ENCODE measurements around the gene GLDC.

The GLDC gene

DNA sequence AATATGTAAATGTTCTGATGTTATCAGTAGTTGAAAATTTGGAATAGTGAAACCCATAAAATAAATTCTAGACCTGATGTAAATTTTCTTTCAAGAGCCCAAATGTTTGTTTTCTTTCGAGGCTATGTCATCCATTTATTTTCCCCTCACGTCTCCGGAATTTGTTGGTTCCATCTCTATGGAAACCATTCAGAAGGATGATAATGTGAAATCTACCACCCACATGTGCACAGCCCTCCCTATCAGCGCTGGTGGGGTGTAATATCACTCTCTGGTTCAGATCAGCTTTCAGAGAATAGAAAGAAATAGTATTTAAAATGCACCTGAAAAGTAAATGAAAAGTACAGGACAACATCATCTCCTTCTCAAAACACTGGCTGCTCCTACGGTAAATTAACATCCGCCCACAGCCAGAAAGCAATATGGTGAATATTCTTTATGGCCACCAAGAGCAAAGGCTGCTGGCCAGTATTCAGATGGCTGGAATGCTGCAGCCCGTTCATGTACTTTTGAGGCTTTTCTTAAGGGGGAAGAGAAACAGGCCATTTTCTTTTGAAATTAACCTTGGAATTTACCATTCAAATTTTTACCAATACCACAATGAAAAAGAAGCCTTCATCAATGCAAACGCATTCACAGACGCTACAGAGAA, 28.5 kb downstream of the GLDC start:
- DNase-seq = peak in 1 of 3 experiments; percentile 4

DNA sequence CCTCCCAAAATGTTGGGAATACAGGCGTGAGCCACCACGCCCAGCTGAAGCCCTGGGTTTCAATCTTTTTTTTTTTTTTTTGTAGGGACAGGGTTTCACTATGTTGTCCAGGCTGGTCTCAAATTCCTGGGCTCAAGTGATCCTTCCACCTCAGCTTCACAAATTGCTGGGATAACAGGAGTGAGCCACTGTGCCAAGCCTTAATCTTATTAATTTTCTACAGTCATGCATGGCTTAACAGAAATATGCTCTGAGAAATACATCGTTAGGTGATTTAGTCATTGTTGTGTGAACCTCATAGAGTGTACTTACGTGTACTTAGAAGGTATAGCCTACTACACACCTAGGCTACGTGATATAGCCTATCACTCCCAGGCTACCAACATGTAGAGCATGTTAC, 31.0 kb downstream of the GLDC start:
- no peak for DNase-seq

DNA sequence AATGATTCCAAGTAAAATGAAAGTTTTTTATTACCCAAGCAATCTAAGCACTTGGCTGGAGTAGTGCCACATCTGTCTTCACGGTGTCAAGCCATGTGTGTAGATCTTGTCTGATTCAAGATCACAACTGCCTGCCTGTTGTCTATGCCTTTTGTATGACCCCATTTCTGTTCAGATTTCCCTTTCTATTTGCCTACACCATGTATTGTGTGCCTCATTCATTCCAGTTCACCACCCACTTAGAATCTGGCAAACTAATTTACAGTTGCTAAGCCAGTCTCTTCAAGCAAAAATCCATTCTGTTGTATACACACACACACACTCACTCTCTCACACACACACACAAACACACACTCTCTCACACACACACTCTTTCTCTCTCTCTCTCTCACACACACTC, 33.7 kb downstream of the GLDC start:
- DNase-seq = no peak

DNA sequence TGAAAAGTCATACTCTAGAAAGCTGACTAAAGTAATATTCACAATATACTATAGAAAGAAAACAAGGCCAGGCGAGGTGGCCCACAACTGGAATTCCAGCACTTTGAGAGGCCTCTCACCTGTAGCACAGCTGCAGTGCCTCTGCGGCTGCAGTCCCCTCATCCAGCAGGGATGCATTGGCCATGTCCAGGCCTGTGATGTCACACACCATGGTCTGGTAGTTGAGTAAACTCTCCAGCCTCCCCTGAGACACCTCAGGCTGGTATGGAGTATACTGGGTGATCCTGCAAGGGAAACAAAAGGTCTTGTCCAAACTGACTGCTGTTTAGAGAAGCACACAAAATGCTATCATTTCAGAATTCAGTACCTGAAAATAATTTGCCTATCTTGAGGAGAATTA, 35.5 kb downstream of the GLDC start:
- DNase-seq = no peak

DNA sequence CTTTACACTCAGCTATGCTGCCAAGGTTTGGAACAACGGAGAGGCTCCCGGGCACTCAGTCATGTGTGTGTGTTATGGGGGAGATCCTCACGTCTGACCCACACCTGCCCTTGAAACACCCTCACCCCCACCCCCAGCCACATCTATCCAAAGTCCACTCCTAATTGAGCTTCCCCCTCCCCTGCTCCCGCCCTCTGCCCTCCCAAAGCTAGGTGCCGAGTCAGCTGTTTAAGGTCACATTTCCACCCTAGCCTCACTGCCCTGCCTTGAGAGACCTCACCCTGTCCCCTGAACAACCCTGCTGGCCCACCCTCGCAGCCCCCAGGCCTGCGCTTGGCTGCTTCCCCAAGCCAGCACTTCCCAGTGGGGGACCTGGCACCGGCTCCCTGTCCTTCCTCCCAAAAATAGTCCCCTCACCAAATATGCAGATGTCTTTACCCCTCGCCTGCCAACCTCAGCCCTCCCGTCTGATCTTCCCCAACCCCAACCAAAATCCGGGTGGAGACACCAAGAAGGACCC, 36.0 kb downstream of the GLDC start:
- no peak for DNase-seq

DNA sequence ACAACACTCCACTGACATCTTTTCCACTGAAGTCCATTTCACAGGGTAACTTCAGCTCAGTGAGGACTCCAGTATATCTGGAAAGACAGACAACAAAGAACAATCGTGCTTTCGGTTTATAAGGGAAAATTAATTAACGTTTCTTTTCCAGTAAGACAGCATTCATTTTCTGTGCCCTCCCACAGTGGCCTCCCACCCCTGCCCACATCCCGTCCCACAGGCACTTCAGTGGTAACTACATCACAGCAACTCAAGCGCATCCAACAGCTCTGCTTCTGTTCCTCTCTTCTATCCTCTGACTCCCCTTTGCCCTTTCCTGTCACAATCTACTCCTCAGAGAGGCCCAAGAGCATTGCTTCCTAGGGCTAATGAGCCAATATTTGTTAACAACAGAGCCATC, 40.3 kb downstream of the GLDC start:
- DNase-seq = no peak

DNA sequence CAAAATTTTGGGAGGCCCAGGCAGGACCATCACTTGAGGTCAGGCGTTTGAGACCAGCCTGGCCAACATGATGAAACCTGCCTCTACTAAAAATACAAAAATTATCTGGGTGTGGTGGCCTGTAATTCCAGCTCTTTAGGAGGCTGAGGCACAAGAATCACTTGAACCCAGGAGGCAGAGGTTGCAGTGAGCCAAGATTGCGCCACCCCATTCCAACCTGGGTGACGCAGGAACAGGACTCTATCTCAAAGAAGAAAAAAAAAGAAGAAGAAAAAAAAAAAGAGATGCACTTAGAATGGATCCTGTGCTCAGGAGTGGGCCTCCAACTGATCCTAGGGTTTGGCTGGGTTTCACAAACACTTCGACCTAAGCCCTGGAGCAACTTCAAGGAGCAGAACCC, 45.1 kb downstream of the GLDC start:
- DNase-seq = no peak

DNA sequence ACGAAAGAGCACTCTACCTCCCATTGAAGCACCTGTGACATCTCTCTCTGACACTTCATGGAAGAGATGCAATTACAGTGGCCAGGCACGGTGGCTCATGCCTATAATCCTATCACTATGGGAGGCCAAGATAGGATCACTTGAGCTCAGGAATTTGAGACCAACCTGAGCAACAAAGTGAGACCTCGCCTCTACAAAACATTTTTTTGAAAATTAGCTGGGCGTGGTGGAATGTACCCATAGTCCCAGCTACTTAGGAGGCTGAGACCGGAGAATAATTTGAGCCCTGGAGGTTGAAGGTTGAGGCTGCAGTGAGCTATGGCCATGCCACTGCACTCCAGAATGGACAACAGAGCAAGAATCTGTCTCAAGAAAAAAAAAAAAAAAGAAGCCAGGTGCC, 45.5 kb downstream of the GLDC start:
- DNase-seq = no peak

DNA sequence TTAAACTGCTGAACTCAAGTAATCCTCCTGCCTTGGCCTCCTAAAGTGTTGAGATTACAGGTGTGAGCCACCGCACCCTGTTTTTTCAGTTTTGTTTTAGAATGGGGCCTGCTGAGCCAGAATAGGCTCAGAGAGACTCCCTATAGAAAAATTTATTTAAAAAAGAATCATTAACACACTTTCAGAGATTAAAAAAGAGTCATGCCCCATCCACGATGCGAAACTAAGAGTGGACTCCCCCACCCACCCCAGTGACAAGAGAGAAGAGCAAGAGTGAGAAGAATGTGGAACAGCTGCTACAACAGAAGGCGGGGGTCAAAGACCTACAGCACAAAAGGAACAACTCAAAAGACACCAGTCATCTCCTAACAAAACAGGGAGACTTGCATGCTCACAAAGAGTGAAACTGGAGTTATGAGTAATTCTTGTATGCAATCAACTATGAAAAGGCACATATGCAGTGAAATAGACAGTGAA, 47.2 kb downstream of the GLDC start:
- DNase-seq = no peak

DNA sequence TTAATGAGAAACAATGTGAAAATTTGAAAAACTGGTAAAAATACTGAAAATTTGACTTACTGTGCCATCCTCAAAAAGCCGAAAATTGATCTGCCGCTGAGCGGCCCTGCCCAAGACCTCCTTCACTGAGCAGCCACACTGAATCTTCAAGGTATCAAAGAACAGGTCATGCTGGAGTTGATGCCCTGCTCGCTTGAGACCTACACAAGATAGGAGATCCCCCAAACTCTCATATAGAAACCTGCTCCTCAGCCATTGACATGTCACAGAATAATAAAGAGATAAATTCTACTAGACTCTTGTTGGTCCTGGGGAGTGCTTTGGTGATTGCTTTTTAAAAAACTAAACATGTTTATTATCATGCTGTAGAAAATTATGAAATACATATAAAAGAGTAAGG, 52.7 kb downstream of the GLDC start:
- DNase-seq = no peak

DNA sequence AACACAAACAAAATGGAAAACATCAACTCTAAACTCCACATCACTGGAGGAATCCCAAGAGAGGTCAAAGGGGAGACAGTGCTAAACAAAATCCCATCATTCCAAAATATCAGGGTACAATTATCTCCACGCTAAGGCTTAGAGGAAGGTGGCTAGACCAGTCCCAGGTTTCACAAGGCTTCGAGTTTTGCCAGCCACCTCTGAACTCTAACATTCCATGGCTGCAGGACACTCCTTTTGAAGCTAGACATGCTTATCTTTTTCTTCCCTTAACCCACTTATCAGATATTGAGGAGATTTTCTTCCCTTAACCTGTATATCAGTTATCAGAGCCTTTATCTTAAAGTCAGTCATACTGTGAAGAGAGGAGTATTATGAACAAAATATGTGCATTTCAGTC, 53.3 kb downstream of the GLDC start:
- no peak for DNase-seq

DNA sequence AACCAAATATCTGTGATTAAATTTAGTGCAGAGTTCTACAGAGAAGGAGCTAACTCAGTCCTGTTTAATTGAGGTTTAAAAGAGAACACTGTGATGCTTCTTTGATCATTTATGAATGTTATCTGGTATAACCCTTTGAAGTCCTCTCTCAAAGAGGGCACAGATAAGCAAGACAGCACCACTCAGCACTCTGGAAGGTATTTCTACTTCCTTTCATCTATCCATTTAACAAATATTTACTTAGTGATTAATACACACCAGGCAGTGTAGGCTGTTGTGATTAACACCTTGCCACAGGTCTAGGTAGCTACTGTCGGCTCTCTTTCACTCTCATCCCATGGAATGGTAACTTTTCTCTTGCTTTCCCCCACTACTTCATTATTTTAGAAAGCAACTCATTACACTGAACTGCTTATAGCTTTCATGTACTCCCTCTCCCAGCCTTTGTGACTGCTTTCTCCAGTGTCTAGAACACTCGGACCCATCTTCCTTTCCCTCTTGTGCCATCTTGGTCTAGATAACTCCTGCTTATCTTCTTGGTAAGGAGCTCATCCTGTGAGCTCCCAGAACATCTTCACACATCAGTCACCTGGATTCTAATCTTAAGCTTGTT, 54.7 kb downstream of the GLDC start:
- peak in 1 of 3 experiments; percentile 44 for DNase-seq

DNA sequence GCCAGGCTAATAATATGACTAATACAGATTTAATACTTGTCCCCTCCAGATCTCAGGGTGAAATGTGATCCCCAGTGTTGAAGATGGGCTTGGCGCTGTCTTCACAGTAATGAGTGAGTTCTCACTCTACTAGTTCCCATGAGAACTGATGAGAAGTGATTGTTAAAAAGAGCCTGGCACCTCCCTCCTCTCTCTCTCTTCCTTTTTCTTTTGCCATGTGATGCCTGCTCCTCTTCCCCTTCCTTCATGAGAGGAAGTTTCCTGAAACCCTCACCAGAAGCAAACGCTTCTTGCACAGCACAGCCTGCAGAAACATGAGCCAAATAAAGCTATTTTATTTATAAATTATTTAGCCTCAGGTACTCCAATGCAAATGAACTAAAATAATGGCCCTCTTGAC, 55.2 kb downstream of the GLDC start:
- peak in 1 of 3 experiments; percentile 17 for DNase-seq

DNA sequence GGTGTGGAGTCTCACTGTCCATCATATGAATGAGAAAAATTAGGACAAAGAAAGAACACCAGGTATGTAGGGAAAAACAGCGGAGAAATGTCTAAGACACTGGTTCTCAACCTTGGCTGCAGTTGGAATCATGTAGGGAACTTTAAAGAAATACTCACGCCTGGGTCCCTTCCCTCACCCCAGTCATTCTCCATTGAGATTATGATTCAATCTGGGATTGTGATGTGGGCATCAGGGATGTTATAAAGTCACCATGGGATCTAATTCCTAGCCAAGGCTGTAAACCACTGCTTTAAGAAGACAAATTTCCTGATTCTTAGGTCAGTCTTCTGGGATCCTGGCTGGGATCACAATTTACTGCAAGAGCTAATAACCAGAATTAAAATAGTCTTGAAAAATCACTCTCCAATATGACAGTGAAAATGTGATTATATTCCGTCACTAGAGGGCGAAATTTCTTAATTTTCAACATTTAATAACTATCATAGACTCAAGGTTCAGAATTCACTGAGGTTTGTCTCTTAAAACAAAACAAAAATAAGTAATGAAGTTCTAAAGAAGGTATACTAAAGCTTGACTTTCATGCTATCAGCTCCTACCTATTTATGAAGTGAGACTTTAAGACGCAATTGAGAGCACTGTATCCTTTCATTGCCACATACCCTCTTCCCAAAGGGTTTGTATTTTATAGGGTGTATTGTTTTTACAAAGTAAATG, 60.5 kb downstream of the GLDC start:
- DNase-seq = peak; percentile 11 to 37 (median 36)

DNA sequence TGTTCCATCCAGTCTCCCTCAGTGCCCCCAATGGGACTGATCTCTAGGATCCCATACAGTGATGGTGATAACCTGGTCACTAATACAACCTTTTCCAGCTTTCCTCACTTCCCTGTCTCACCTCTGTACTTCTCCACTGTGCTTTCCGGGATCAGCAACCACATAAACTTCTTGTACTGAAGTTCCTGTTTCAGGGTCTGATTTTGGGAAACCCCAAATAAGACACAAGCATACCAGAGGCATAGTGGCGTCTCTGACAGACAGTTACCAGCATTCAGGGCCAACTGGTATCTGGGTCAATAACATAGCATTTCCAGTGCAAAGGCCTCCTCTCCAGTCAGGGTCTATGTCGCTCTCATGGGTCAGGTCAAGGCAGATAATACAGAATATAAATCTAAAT, 64.3 kb downstream of the GLDC start:
- no peak for DNase-seq

DNA sequence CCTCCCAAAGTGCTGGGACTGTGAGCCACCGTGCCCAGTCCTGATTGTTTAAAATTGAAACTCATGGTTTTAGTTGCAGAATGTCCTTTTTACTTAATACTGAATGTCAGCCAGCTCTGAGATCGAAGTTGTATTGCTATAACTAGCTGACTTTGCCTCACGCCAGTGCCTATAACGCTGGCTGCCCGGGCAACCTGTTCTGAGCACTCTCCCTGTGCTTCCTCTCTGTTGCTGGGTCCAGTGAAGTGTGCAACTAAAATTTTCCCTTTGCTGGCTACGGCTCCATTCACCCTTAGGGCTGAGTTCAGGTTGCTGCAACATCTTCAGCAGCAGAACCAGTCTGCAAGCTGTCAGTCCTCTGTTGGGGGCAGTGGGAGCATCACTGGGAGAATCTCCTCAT, 65.9 kb downstream of the GLDC start:
- no peak for DNase-seq

DNA sequence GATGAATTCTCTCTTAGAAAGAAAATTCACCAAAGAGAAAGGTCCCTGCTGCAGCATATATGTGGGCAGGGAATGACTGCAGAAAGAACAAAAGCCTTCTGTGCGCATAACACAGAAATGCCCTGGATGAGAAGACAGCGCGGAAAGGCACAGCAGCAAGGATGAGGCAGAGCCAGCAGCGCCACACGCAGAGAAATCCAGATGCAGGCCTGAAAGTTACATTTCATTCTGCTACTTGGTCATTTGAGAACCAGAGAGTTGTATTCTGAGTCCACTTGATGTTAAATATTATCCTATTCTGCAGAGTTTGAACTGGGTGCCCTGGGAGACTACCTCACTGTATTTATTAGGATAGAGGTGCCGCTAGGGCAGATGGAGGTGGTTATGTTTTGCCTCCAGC, 68.5 kb downstream of the GLDC start:
- DNase-seq = no peak

DNA sequence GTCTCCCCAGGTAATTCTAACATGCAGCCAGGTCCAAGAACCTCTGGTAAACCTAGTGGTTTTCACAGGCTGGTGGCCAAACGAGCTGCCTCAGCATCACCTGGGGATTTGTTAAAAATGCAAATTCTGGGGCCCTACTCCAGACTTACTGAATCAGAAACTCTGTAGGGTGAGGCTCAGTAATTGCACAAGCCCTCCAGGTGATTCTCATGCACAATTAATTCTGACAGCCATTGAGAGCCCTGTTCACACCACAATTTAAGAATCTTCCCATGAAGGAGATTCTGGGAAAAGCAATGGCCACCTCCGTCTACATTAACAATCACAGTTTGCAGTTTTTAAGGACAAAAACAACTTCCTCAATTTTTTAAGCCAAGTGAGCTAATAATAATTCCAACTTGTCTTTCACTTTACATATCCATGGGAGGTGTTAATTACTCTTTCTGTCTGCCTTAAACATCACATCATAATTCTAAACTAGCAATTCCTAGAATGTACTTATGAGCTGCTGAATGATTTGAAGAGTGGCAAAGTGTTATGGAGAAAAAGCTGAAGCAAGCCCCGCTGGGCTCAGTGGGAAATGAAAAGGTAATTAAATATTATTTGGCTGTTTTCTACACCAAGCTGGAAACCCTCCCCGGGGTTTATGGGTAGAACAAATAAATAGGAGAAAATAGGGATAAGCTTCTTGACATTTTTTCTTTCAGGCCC, 70.0 kb downstream of the GLDC start:
- peak; percentile 20 to 74 (median 35) for DNase-seq

DNA sequence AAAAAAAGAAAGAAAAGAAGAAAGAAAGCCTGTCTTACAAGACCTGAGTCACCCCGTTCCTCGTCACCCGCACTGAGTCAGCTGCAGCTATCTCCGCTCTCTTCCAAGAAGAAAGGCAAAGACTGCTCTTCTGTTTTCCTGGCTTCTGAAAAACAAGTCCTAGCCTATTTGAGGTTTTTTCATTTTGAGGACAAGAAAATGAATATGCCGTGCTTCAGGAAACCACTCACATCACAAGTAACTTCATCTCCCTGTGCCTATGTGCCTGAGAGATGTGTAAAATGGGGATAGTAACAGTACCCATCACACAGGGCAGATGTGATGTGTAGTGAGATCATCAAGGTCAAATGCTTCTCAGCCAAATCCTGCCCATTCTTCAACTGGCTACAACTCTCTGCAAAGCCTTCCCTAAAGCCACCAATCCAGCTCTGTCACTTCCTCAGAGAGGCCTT, 78.4 kb downstream of the GLDC start:
- DNase-seq = no peak

DNA sequence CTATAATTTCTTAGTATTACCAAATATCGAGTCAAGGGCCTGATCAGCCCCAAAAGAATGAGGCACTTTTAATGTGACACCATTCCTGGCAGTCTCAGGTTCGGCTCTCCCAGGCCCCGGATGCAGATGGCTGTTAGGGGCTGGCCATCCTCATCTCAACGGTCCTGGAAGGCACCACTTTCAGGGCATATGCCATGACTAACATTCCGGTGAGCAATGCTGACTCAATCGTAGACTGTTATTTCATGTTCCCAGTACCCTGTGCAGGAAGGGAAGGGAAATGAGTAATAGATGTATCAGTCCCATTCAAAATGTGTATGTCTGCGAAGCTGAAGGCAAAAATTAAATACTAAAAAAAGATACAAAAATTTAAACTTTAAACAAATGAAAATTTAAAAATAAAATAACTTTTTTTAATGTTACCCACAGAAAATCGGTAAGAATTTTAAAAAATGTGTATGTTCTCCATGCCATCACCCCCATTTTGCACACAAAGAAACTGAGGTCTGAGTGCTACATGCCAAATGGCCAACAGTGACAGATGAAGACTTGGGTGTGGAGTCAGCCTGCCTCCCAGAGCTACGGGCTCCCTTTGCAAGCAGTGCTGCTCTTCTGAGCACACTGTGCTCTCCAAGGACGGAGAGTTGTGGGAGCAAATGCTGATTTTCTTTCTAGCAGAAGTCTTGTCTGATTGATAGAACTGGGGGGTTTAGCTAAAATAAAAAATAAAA, 79.0 kb downstream of the GLDC start:
- DNase-seq = no peak

DNA sequence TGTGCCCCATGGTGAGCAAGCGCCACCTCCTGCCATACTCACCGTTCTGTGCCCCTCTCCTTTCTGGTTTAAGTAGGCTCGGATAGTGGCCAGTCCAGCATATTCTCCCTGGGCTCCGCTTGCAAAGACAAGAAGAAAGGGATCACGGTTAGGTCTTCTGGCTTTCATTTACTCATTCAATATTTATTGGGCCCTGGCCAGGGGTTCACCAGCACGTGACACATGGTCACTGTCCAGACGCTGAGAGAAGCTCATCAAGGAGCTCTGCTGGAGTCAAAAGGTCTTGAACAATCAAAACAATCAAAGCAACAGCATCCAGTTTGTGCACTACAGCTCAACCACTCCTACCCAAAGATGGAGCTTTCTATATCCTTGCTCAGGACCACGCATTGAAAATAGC, 80.2 kb downstream of the GLDC start:
- DNase-seq = no peak

DNA sequence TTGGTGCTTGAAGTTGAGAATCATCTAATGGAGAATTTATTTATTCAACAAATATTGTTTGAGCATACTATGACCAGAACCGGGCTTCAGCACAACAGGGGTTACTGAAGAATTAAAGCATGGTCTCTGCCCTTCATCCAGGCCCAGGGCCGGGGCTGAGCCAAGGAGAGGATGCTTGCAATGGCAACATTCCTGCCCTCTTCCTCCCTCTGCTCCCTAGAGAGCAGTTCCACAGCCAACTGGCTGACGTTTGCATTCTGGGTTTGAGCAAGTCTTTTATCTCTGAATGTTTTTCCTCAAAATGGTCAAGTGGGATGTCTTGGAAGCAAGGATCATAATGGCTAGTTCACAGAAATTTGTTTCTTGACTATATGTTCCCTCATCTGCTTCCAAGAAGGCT, 80.7 kb downstream of the GLDC start:
- DNase-seq = no peak

DNA sequence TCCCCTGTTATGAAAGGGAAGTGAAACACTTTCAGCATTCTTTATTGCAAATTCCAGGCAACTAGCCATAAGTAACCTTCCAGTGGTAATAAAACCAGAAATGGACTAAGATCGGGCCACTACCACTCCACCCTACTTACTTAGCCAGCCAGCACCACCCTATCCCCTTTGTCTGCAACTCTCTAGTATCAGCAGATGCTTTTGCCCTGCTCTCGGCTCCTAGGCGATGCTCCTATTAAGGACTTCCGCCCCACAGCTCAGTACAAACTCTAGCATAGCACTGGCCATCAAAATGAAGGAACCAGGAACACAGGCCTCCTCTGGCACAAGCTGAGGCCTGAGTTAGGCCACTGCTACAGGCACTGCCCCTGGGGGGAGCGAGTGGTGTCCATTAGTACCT, 81.2 kb downstream of the GLDC start:
- DNase-seq = no peak

All from NCI-H1417 (cell line).